ENCODE measurements around the gene HES5.

DNA sequence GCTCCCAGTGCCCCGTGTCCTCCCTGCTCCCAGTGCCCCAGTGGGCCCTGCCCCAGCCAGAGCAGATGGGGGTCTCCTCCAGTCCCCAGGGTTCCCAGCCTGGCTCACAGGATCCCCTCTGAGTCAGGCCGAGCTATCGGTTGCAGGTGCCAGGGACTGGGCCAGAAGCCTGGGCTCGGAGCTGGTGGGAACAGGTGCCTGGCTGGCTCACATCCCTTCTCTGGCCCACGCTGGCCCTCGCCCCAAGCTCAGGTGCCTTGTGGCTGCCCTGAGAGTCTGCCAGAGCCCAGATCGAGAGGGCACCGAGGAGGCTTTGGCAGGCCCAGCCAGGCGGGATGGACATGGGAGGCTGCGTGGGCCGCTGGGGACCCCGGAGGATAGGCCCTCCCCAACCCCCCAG lies 35.0 kb downstream of the HES5 start:
- TF ChIP-seq CTCF (conservative IDR thresholded peaks at IDR 0.05; ENCODE audit: low read depth, low read length) (no peak), EZH2 (IDR thresholded peaks at IDR 0.05; ENCODE audit: low read length, unreplicated experiment) (no peak), EZH2phosphoT487 (IDR thresholded peaks at IDR 0.05; ENCODE audit: borderline replicate concordance, low read length) (no peak)
